SK-N-MC (cell line): Measurements from ENCODE around the gene TNPO1.

Experiments
- EZH2 ChIP-seq: fragments of 200-600 bp; sonication (generic); IDR thresholded peaks from one replicate; pipeline ENCODE4 v1.6.1; 2017; ENCODE audit warnings: antibody characterized with exemption
- POLR2AphosphoS5 ChIP-seq: IDR thresholded peaks from 2 replicates; pipeline ENCODE4 v1.6.1; 2012; ENCODE audit warnings: mild to moderate bottlenecking, low read depth, low read length, borderline replicate concordance

DNA sequence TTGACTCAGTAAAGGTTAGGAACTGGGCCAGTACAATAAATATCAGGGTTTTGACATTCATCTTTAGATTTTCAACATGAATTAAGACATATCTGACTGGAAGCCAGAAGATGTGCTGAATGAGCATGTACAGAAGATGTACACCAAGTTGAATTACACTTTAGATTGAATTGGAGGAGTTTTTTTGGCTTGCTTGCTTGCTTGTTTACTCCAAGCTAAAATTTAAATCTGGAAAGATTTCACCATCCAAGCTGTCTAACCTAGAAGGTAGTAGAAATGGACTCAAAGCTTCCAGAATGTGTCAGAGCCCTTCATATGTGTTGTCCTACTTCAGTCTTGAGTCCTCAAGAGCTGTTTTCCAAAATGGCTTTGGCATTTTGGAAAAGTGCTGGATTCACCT lies 90.3 kb downstream of the TNPO1 start:
- no peak for TF ChIP-seq EZH2
- no peak for TF ChIP-seq POLR2AphosphoS5
